Hepatocyte (in vitro differentiated cells): ENCODE measurements around the gene GPX2. TPM values are rescaled to one million over a fixed set of nuclear protein-coding genes. Genes with fewer than 3 reads are reported as not detected.
A peak's percentile ranks its signal among the peaks of the same experiment; 100 is the strongest.

Experiments
- DNase-seq: peaks from one replicate; pipeline ENCODE4 v3.0.0-alpha.2; 2016; ENCODE audit warnings: low spot score
- H2AFZ ChIP-seq: fragments of 200-600 bp; sonication (generic); 2 replicates; pipeline ENCODE4 v1.6.0; 2016; ENCODE audit warnings: antibody characterized with exemption, mild to moderate bottlenecking
- H3K27ac ChIP-seq: fragments of 200-600 bp; sonication (generic); 2 replicates; pipeline ENCODE4 v1.5.1; 2016; ENCODE audit warnings: mild to moderate bottlenecking
- H3K27me3 ChIP-seq: fragments of 200-600 bp; sonication (generic); 2 replicates; pipeline ENCODE4 v1.6.1; 2016
- H3K36me3 ChIP-seq: fragments of 200-600 bp; sonication (generic); replicated peaks from 2 replicates; pipeline ENCODE4 v1.5.1; 2016; ENCODE audit warnings: low read depth; ENCODE audit not compliant: insufficient read depth
- H3K4me1 ChIP-seq: fragments of 200-600 bp; sonication (generic); 2 replicates; pipeline ENCODE4 v1.5.1; 2016; ENCODE audit warnings: mild to moderate bottlenecking, moderate library complexity; ENCODE audit not compliant: insufficient read depth
- H3K4me2 ChIP-seq: fragments of 200-600 bp; sonication (generic); 2 replicates; pipeline ENCODE4 v1.6.0; 2016
- H3K4me3 ChIP-seq: fragments of 200-600 bp; sonication (generic); 2 replicates; pipeline ENCODE4 v1.5.1; 2016; ENCODE audit warnings: mild to moderate bottlenecking
- H3K79me2 ChIP-seq: fragments of 200-600 bp; sonication (generic); 2 replicates; pipeline ENCODE4 v1.6.0; 2017; ENCODE audit warnings: mild to moderate bottlenecking
- H3K9me2 ChIP-seq: fragments of 200-600 bp; sonication (generic); replicated peaks from 2 replicates; pipeline ENCODE4 v1.6.0; 2017; ENCODE audit warnings: mild to moderate bottlenecking; ENCODE audit not compliant: insufficient read depth
- H3K9me3 ChIP-seq: fragments of 200-600 bp; sonication (generic); 2 replicates; pipeline ENCODE4 v1.5.1; 2016; ENCODE audit warnings: low read depth, mild to moderate bottlenecking
- H4K20me1 ChIP-seq: fragments of 200-600 bp; sonication (generic); 2 replicates; pipeline ENCODE4 v1.6.0; 2016; ENCODE audit warnings: mild to moderate bottlenecking; ENCODE audit not compliant: insufficient read depth, poor library complexity, severe bottlenecking
- EZH2 ChIP-seq: fragments of 200-600 bp; sonication (generic); IDR thresholded peaks from 2 replicates; pipeline ENCODE4 v1.6.1; 2016; ENCODE audit warnings: antibody characterized with exemption, mild to moderate bottlenecking, borderline replicate concordance
- EZH2phosphoT487 ChIP-seq: fragments of 200-600 bp; sonication (generic); IDR thresholded peaks from one replicate; pipeline ENCODE4 v1.6.1; 2018; ENCODE audit warnings: antibody characterized with exemption, mild to moderate bottlenecking, low read depth, moderate library complexity; ENCODE audit not compliant: unreplicated experiment, severe bottlenecking
- WGBS: methylation state at CpG from one replicate; pipeline ENCODE4 v1.1.6; 2016; ENCODE audit warnings: low lambda C conversion rate; ENCODE audit errors: missing lambda C conversion rate; 5-methylcytosine and 5-hydroxymethylcytosine counted together
- polyA plus RNA-seq: library from polyadenylated mRNA; unstranded; fragments of >200 nt; fragmentation: Nextera tagmentation; extraction: Ambion mirVana; gene quantifications from 2 replicates; pipeline ENCODE4 v1.2.1, GENCODE V29; 2016
- total RNA-seq: library from RNA; depleted of rRNA; stranded (reverse); fragments of >200 nt; gene quantifications from 2 replicates; pipeline ENCODE4 v1.2.3, GENCODE V29; 2014
- TF ChIP-seq, protein P1 (sequence below): fragments of 200-600 bp; sonication (generic); IDR thresholded peaks from 2 replicates; pipeline ENCODE4 v1.5.1; 2016; ENCODE audit warnings: antibody characterized with exemption, mild to moderate bottlenecking; ENCODE audit not compliant: poor library complexity

Gene GPX2
- total and polyA plus RNA-seq, 2 experiments from 2014 or later, result 59.8 to 115 TPM

DNA sequence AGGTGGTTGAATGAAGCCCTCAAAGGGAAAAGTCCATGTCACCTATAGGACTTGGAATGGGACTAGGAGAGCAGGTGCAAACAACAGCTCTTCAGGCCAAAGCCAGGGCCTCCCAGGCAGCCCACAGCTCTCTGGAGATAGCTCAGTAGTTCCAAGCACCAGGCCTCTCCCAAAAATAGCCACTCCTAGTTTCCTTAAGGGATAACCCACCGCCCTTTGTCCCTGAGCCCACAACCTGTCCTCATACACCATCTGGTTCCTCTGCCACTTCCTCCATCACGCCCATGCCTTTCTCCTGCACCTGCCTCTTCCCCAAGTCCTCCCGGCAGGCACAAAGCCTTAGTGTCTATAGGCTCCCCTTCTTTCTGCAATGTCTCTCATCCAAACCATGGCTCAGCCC lies 27.5 kb upstream of the GPX2 start:
- H3K4me3 ChIP-seq, result no peak overlapping the region
- no peaks in the 10 kb centered on the region for H4K20me1 ChIP-seq
- TF ChIP-seq EZH2phosphoT487 (no peak), EZH2 (no peak)
- TF ChIP-seq, protein P1, sequence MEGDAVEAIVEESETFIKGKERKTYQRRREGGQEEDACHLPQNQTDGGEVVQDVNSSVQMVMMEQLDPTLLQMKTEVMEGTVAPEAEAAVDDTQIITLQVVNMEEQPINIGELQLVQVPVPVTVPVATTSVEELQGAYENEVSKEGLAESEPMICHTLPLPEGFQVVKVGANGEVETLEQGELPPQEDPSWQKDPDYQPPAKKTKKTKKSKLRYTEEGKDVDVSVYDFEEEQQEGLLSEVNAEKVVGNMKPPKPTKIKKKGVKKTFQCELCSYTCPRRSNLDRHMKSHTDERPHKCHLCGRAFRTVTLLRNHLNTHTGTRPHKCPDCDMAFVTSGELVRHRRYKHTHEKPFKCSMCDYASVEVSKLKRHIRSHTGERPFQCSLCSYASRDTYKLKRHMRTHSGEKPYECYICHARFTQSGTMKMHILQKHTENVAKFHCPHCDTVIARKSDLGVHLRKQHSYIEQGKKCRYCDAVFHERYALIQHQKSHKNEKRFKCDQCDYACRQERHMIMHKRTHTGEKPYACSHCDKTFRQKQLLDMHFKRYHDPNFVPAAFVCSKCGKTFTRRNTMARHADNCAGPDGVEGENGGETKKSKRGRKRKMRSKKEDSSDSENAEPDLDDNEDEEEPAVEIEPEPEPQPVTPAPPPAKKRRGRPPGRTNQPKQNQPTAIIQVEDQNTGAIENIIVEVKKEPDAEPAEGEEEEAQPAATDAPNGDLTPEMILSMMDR, result no peak
- H3K9me3 ChIP-seq, result no peaks in the 10 kb centered on the region
- no peaks in the 10 kb centered on the region for H3K36me3 ChIP-seq
- no peak overlapping the region for H3K27ac ChIP-seq
- H3K27me3 ChIP-seq, result no peaks in the 10 kb centered on the region
- H3K4me1 ChIP-seq, result peaks cover 6% of the 10 kb centered on the region
- 91% methylated on average over 3 of the region's 3 CpGs for WGBS
- H3K79me2 ChIP-seq, result peaks cover 33% of the 10 kb centered on the region
- H3K9me2 ChIP-seq, result no peaks in the 10 kb centered on the region
- peak overlapping the region; percentile 98 for H3K4me2 ChIP-seq
- H2AFZ ChIP-seq, result no peak overlapping the region
- DNase-seq, result no peak

DNA sequence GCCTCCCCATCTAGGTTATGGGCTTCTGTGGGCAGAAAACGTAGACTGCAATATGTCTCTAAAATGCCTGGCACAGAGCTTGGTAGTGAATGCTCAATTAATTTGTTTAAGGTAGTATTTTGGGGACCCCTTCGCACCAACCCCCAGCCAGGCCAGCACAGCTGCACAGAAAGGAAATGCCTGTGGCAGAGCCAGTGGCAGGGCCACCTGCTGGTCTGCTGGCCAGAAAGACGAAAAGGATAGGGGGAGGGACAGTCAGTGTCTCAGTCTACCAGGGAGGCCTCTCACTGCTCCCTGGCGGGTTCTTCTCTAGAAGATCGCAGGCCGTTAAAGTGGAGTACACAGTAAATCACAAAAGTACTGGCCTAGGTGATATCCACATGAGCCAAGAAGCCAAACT lies 26.1 kb upstream of the GPX2 start:
- Histone ChIP-seq H3K4me3 (no peak overlapping the region), H4K20me1 (no peaks in the 10 kb centered on the region), H3K27ac (no peak overlapping the region), H3K4me2 (no peak overlapping the region), H3K9me3 (no peaks in the 10 kb centered on the region), H3K4me1 (peaks cover 6% of the 10 kb centered on the region), H2AFZ (no peak overlapping the region), H3K9me2 (no peaks in the 10 kb centered on the region), H3K36me3 (no peaks in the 10 kb centered on the region), H3K27me3 (no peaks in the 10 kb centered on the region), H3K79me2 (peaks cover 37% of the 10 kb centered on the region)
- WGBS, result 71% methylated on average over 6 of the region's 6 CpGs
- TF ChIP-seq EZH2 (no peak), EZH2phosphoT487 (no peak)
- TF ChIP-seq, protein P1, result no peak
- DNase-seq, result no peak

DNA sequence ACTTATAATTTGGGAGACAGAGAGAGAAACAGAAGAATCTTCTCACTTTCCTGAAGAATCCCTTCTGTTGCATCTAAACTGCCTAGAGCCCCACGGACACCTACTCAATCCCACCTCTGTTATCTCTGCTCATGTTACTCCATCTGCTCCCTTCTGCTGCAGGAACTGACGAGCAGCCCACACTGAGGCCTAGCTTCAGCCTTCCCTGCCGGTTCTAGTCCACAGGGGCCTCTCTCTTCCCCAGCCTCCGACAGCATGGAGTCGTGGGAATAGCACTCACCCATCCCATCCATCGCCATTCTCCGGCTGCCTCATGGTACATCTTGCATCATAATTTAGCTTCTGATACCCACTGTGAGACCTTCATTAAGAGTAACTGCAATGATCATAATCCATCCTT lies 25.6 kb upstream of the GPX2 start:
- H3K9me2 ChIP-seq, result no peaks in the 10 kb centered on the region
- no peak overlapping the region for H3K4me2 ChIP-seq
- H3K27me3 ChIP-seq, result no peaks in the 10 kb centered on the region
- no peak overlapping the region for H3K4me3 ChIP-seq
- 81% methylated on average over 7 of the region's 7 CpGs for whole genome bisulfite sequencing
- H3K4me1 ChIP-seq, result peaks cover 6% of the 10 kb centered on the region
- TF ChIP-seq, protein P1, result no peak
- TF ChIP-seq EZH2phosphoT487, result no peak
- TF ChIP-seq EZH2, result no peak
- H3K9me3 ChIP-seq, result no peaks in the 10 kb centered on the region
- no peak overlapping the region for H2AFZ ChIP-seq
- H3K79me2 ChIP-seq, result peaks cover 38% of the 10 kb centered on the region
- no peaks in the 10 kb centered on the region for H4K20me1 ChIP-seq
- H3K36me3 ChIP-seq, result no peaks in the 10 kb centered on the region
- DNase-seq, result no peak
- H3K27ac ChIP-seq, result no peak overlapping the region

DNA sequence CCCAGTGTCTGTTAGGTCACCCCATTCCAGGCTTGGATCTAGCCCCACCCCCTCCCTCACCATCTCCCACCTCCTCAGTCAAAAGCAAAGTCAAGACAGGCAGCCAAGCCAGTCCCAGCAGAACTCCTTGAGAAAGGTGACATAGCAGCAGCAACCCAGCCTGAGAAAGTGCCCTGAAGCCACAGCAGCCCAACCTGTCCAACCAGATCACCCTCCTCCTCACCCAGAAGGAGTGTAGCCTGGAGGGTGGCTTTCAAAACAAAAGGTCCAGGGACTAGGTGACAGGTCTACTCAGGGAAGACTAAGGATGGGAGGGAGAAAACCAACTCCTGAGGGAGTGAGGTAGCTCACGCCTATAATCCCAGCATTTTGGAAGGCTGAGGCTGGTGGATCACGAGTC lies 24.4 kb upstream of the GPX2 start:
- Histone ChIP-seq H3K9me3 (no peaks in the 10 kb centered on the region), H3K4me1 (peaks cover 6% of the 10 kb centered on the region), H3K27ac (no peak overlapping the region), H3K9me2 (no peaks in the 10 kb centered on the region), H2AFZ (no peak overlapping the region), H3K4me3 (no peak overlapping the region), H3K36me3 (no peaks in the 10 kb centered on the region), H3K27me3 (no peaks in the 10 kb centered on the region), H3K79me2 (peaks cover 38% of the 10 kb centered on the region), H3K4me2 (no peak overlapping the region), H4K20me1 (no peaks in the 10 kb centered on the region)
- DNase-seq, result peak; percentile 28
- WGBS, result 83% methylated on average over 2 of the region's 2 CpGs
- TF ChIP-seq EZH2 (no peak), EZH2phosphoT487 (no peak)
- TF ChIP-seq, protein P1, result no peak
